DND-41 (cell line): ENCODE measurements around the gene RNF123.

ENCODE experiments used
- ATAC-seq: fragments of 200-7000 bp; cut with Tn5 transposase; 3 replicates; pipeline ENCODE4 v1.9.1; 2021; ENCODE audit warnings: low read depth; ENCODE audit not compliant: insufficient read depth
- DNase-seq: peaks from one replicate; pipeline ENCODE4 v3.0.0-alpha.2; 2020
- H2AFZ ChIP-seq: 2 replicates; pipeline ENCODE4 v1.6.0; 2012; ENCODE audit warnings: low read depth, low read length
- H3K27ac ChIP-seq: 2 replicates; pipeline ENCODE4 v1.5.1; 2012; ENCODE audit warnings: low read length, inconsistent platforms
- H3K27me3 ChIP-seq: fragments of 200-600 bp; sonication (generic); 2 replicates; pipeline ENCODE4 v1.6.0; 2012; ENCODE audit warnings: low read length, mild to moderate bottlenecking, inconsistent platforms; ENCODE audit not compliant: insufficient read depth, poor library complexity
- H3K36me3 ChIP-seq: 2 replicates; pipeline ENCODE4 v1.5.1; 2012; ENCODE audit warnings: low read length, inconsistent platforms; ENCODE audit not compliant: insufficient read depth
- H3K4me1 ChIP-seq: 2 replicates; pipeline ENCODE4 v1.5.1; 2012; ENCODE audit warnings: mild to moderate bottlenecking, low read length; ENCODE audit not compliant: insufficient read depth
- H3K4me2 ChIP-seq: 2 replicates; pipeline ENCODE4 v1.6.0; 2012; ENCODE audit warnings: mild to moderate bottlenecking, moderate library complexity, low read length, inconsistent platforms; ENCODE audit not compliant: insufficient read depth
- H3K4me3 ChIP-seq, 2 experiments: fragments of 200-600 bp in 1 of 2; shearing (Covaris generic) in 1 of 2; 2 replicates each; pipeline ENCODE4 v1.5.1; 2012 to 2016; ENCODE audit warnings: inconsistent platforms in 2 of 2, low read length in 2 of 2, mild to moderate bottlenecking in 2 of 2, low read depth in 1 of 2, moderate library complexity in 1 of 2
- H3K79me2 ChIP-seq: 2 replicates; pipeline ENCODE4 v1.6.0; 2012; ENCODE audit warnings: low read length, inconsistent platforms; ENCODE audit not compliant: insufficient read depth
- H3K9ac ChIP-seq: 2 replicates; pipeline ENCODE4 v1.6.0; 2012; ENCODE audit warnings: low read depth, mild to moderate bottlenecking, inconsistent platforms, low read length, moderate library complexity
- H3K9me3 ChIP-seq: 2 replicates; pipeline ENCODE4 v1.5.1; 2012; ENCODE audit warnings: low read length, moderate library complexity, mild to moderate bottlenecking, inconsistent platforms; ENCODE audit not compliant: insufficient read depth, severe bottlenecking
- H4K20me1 ChIP-seq: 2 replicates; pipeline ENCODE4 v1.6.0; 2012; ENCODE audit warnings: low read length; ENCODE audit not compliant: insufficient read depth
- EZH2 ChIP-seq: IDR thresholded peaks from 3 replicates; pipeline ENCODE4 v1.6.1; 2012; ENCODE audit warnings: borderline replicate concordance, low read depth, mild to moderate bottlenecking, moderate library complexity, low read length, inconsistent platforms; ENCODE audit not compliant: severe bottlenecking
- TF ChIP-seq, protein P1 (sequence below): IDR thresholded peaks from 2 replicates; pipeline ENCODE4 v1.5.1; 2012; ENCODE audit warnings: borderline replicate concordance, low read length, moderate library complexity, mild to moderate bottlenecking; ENCODE audit not compliant: poor library complexity, severe bottlenecking; ENCODE audit errors: extremely low read depth

RNF123 gene

DNA sequence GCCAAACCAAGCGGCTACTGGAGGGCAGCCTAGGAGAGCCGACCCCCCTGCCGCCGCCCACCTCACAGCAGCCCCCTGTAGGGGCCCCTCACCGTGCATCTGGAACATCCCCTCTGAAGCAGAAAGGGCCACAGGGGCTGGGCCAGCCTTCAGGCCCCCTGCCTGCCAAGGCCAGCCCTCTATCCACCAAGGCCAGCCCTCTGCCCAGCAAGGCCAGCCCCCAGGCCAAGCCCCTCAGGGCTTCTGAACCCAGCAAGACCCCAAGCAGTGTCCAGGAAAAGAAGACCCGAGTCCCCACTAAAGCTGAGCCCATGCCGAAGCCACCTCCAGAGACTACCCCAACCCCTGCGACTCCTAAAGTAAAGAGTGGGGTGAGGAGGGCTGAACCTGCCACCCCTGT is 38.7 kb upstream of the RNF123 start:
- Histone ChIP-seq H3K27ac (no peak overlapping the region), H3K36me3 (no peaks in the 10 kb centered on the region)

DNA sequence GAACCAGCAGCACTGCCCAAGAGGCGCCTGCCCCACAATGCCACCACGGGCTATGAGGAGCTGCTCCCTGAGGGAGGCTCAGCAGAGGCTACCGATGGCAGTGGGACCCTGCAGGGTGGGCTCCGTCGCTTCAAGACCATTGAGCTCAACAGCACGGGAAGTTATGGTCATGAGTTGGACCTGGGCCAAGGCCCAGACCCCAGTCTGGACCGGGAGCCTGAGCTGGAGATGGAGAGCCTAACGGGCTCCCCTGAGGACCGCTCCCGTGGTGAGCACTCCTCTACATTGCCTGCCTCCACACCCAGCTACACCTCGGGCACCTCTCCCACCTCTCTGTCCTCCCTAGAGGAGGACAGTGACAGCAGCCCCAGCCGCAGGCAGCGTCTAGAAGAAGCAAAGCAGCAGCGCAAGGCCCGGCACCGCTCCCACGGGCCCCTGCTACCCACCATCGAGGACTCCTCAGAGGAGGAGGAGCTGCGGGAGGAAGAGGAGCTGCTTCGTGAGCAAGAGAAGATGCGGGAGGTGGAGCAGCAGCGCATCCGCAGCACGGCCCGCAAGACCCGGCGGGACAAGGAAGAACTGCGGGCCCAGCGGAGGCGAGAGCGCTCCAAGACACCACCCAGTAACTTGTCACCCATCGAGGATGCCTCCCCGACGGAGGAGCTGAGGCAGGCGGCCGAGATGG is 37.0 kb upstream of the RNF123 start:
- TF ChIP-seq, protein P1, sequence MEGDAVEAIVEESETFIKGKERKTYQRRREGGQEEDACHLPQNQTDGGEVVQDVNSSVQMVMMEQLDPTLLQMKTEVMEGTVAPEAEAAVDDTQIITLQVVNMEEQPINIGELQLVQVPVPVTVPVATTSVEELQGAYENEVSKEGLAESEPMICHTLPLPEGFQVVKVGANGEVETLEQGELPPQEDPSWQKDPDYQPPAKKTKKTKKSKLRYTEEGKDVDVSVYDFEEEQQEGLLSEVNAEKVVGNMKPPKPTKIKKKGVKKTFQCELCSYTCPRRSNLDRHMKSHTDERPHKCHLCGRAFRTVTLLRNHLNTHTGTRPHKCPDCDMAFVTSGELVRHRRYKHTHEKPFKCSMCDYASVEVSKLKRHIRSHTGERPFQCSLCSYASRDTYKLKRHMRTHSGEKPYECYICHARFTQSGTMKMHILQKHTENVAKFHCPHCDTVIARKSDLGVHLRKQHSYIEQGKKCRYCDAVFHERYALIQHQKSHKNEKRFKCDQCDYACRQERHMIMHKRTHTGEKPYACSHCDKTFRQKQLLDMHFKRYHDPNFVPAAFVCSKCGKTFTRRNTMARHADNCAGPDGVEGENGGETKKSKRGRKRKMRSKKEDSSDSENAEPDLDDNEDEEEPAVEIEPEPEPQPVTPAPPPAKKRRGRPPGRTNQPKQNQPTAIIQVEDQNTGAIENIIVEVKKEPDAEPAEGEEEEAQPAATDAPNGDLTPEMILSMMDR: no peak
- TF ChIP-seq EZH2: no peak
- Histone ChIP-seq H3K79me2 (no peaks in the 10 kb centered on the region), H3K27ac (no peak overlapping the region), H3K27me3 (no peaks in the 10 kb centered on the region), H3K4me2 (no peak overlapping the region), H3K9ac (no peak overlapping the region), H3K4me3 (no peak overlapping the region), H2AFZ (no peak overlapping the region), H3K9me3 (no peaks in the 10 kb centered on the region), H3K4me1 (no peaks in the 10 kb centered on the region), H4K20me1 (no peaks in the 10 kb centered on the region), H3K36me3 (no peaks in the 10 kb centered on the region)
- no peak for ATAC-seq
- no peak for DNase-seq

More for the DNA sequence above, 38.7 kb upstream of the RNF123 start:
- no peaks in the 10 kb centered on the region for H3K9me3 ChIP-seq
- no peaks in the 10 kb centered on the region for H3K79me2 ChIP-seq
- DNase-seq: no peak
- no peak overlapping the region for H3K4me3 ChIP-seq
- H4K20me1 ChIP-seq: no peaks in the 10 kb centered on the region
- H3K9ac ChIP-seq: no peak overlapping the region
- no peak overlapping the region for H2AFZ ChIP-seq
- no peak for ATAC-seq
- no peaks in the 10 kb centered on the region for H3K27me3 ChIP-seq
- H3K4me1 ChIP-seq: no peaks in the 10 kb centered on the region
- TF ChIP-seq, protein P1: no peak
- TF ChIP-seq EZH2: no peak
- H3K4me2 ChIP-seq: no peak overlapping the region

- Histone ChIP-seq H3K4me3 (no peak overlapping the region), H2AFZ (no peak overlapping the region), H3K27me3 (no peaks in the 10 kb centered on the region), H3K9me3 (no peaks in the 10 kb centered on the region), H3K9ac (no peak overlapping the region), H3K79me2 (no peaks in the 10 kb centered on the region), H3K36me3 (no peaks in the 10 kb centered on the region), H3K27ac (no peak overlapping the region), H4K20me1 (no peaks in the 10 kb centered on the region), H3K4me1 (no peaks in the 10 kb centered on the region), H3K4me2 (no peak overlapping the region)
- DNase-seq: no peak
- TF ChIP-seq, protein P1: no peak
- no peak for TF ChIP-seq EZH2
- ATAC-seq: no peak
These were observed 36.4 kb upstream of the RNF123 start for GRCh38 chr3:49652903-49653415.
